HG02610 (cell line): ENCODE data around the gene GID8.

Source experiments
- ATAC-seq: cut with Tn5 transposase; IDR thresholded peaks from one replicate; pipeline ENCODE4 v1.9.1; 2021; ENCODE audit warnings: mild to moderate bottlenecking, moderate library complexity; ENCODE audit not compliant: unreplicated experiment

Gene GID8

DNA sequence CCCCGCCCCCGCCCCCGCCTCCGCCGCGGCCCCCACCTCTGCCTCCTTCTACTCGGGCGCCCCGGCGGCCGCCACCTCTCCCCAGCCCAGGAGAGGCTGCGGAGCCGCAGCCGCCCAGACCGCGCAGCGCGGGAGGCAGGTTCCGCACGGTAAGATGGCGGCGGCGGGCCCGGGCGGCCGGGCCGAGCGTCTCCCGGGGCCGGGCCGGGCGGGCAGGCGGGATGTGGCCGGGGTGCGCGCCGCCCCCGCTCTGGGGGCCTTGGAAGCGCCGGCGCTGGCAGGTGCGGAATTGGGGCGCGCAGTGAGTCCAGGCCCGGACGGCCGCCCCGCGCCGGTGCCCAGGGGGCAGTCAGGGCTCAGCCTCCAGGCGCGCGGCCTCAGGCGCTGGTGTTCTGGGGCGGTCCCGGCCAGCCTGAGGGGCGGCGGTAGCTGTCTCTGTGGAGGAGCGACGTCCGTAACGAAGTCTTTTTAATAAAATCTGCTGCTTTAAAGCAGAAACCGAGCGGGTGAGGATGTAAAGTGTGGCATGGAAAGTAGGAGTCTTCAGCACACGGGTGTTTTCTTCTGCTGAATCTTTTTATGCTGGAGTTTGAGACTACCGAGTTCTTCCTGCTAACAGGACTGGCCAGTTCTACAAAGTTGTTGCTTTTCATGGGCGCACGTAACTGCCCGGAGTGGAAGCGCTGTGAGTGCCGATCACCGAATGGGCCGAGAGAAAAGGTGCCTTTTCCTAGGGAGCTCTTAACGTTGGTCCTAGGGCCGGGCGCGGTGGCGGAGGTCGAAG, at the start of gene GID8:
TSS of gene GID8 (plus strand) at position 43 of the 784 bp plus-strand sequence. CDS start 3,356 bp downstream, outside the sequence.
- ATAC-seq, result peak; percentile 36

DNA sequence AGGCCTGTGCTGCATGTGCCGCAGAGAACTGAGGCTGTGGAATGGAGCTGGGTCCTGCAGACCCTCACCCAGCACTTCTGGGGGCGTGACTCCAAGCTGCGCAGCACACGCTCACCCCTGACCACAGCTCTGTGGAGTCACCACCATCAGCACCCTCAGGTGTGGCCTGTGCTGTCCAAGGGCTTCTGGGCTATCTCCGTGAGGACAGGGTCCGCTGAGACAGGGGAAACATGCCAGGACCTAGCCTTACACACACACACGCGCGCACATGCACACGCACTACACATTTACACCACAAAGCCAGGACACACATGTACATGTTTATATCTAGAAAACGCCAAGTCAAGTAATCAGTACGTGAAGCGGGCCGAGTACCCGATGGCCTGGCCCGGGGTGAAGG, 49.5 kb upstream of the GID8 start:
- no peak for ATAC-seq

DNA sequence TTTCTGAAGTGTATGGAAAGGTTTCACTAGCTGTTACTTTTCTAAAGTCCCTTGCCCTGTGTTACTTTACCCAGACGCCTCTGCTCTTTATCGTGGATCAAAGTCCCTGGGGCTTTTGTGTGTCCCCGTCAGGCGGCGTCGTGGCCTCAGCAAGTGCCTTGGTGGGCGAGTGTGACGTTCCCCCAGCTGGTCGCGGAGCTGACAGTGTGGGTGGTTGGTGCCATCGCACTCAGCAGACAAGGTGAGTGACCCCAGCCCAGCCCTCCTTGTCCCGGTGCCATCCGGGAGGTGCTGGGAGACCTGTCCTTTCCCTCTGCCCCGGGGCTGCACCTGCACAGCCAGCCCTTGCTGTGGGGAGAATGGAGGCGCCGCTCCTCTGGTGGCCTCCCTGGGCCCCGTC, 49.0 kb upstream of the GID8 start:
- no peak for ATAC-seq

DNA sequence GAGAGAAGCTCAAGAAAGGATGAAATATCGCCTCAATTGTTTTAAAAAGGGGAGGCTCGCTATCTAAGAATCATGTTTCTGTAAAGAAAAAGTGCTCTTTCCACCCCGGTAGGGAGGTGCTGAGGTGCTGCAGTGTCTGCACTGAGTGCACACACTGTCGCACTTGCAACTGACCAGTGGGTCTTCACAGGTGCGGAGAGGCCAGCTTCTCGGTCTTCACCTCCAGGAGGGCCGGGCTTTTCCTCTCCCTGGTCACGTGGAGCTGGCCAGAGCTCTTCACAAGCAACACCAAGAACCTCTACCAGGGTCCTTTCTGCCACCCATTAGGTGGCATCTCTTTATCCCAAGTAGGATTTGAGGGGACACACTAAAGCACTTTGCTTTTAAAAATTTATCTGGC, 48.5 kb upstream of the GID8 start:
- ATAC-seq, result no peak

DNA sequence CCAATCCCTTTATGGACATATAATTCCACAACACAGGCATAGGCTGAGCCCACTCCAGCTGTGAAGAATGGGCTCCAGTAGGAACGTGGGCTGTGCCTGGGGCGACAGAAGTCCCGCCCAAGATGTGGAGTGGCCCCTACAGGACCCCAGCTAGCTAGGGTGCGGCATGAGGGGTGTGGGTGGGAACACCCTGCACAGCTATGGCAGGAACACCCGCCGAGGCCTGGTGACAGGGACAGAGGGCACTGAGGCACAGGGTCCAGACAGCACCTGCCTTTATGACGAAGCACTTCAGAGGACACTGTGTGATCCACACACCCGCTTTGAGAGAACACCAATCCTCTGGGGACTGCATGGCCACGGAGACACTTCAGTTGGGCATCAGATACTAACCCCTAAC, 48.1 kb upstream of the GID8 start:
- no peak for ATAC-seq

DNA sequence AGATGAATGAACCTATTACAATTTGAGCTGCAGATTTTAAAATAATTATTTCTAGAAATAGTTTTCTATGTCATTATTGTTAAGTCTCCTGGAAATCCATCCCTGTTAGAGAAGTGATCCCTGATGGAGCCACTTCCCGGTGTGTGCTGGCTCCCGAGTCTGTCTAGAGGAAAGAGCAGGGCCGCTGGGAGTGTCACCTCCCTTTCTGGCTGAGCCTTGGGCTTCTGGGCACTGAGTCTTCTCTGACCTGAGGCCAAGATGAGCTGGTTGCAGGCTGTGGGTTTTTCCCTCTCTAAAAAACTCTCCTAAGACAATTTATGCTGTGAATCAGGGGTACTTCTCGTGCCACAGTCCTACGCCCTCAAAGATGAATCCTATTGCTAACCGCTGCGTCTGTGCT, 47.5 kb upstream of the GID8 start:
- ATAC-seq, result no peak

DNA sequence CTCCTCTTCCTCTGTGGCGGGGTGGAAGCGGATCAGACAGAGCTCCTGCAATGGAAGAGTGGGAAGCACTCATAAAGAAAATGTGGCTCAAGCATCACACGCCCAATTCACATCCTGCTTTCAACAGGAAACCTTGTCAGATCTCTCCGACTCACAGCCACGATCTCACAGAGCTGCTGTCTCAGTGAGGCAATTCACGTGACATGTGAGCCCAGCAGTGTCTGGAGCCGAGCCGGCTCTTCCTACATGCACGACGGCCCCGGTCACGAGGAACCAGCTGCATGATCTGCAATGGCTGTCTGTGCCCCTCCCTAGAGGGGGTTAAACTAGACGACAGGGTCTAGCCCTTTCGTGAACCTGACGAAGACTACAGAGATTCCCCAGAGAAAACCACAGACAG, 46.8 kb upstream of the GID8 start:
- ATAC-seq, result no peak

DNA sequence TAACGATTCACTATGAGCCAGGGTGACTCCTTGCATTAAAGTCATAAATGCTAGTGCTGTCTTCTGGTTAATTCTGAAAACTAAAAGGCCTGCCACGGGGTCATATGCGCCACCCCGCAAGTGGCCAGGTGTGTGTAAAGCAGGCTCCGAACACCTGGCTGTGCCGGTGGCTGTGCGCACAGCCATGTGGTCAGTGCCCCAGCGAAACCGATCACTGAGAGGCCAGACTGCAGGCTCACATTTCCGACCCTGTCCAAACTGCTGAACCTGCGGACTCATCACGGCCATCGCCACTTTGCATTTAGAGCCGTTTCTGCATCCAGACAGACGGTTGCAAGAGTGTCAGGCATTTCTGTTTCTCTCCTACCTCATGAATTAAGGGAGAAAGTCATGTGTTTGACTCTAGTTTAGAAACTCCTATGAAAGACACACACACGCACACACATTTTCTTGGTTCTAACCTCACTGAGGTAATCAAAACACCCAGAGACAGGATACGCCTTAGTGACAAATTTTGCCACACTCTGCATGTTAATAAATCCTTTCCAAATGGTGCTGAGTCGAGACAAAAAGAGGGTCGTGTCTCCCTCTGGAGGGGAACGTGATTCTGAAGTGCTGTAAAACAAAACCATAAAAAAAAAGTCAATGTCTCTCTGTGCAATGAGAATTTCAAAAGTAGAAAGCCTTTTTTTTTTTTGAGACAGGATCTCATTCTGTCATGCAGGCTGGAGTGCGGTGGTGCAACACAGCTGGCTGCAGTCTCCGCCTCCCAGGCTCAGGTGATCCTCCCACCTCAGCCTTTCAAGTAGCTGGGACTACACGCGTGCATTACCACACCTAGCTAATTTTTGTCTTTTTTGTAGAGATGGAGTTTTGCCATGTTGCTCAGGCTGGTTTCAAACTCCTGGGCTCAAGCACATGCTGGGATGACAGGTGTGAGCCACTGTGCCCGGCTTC, 45.3 kb upstream of the GID8 start:
- no peak for ATAC-seq

DNA sequence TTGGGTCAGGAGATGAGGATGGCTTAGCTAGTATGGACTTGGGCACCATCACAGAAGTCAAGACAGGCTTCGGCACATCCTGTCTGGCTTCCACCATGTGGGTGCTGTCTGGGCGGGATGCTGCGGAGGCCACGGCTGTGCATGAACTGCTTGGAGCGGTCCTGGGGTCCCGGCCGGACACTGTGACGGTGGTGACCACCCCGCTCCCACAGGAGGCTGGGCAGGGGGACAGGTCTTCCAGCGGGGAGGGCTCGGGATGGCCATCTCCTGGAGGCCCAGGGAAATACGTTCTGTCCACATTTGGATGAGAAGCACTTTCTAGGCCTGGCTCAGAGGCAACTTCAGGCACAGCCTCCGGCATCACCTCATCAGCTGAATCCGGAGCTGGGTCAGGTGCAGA, 44.2 kb upstream of the GID8 start:
- ATAC-seq, result no peak

DNA sequence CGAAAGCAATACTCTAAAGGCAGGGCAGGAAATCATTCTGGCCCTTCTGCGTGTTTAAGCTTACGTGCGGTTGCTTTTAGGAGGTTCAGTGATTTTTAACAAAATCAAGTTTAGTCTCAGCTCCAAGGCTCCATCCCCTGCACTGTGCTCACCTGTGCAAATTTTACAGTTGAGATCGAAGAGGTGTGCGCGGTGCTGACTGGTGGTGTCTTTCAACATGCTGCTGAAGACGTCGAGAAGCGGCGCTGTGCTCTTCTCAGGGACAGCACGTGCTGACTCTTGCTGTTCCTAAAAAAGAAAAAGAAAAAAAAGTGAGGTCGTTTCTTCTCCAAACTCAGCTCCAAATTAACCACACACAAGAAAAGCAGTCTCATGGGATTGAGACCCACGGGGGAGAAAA, 43.7 kb upstream of the GID8 start:
- no peak for ATAC-seq

DNA sequence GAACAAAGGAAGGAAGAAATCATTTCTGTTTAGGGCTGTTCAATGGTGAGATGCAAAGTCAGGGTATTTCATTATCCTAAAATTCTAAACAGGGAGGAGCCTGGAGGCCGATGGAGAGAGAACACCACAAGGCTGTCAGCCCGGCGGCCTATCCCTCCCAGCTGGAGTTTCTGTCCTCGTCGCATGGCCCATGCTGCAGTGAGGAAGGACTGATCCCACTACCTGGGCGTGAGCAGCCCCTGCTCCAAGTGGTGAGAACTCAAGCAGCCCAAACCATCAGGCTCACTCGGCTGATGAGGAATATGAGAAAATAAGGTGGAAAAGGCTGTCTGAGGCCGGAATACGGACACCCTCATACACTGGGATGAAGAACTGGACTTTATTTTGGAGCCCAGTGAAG, 42.4 kb upstream of the GID8 start:
- no peak for ATAC-seq

DNA sequence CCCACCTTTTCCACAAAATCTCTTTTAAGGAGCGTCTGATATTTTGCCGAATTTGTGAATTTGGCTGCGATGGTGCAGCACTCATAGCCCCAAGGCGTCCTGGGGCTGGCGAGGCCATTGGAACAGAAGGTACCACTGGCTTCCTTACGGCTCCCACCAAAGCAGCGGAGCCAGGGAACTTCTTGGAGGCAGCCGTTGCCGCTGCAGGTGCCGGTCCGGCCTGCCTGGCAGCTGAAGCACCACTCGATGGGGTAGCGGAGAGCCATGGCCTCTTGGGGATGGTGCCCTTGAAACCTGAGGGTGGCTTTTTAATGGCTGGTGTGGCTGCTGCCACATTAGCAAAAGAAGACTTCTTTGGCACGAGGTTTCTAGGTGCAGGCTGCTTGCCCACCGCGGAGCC, 41.4 kb upstream of the GID8 start:
- ATAC-seq, result no peak

DNA sequence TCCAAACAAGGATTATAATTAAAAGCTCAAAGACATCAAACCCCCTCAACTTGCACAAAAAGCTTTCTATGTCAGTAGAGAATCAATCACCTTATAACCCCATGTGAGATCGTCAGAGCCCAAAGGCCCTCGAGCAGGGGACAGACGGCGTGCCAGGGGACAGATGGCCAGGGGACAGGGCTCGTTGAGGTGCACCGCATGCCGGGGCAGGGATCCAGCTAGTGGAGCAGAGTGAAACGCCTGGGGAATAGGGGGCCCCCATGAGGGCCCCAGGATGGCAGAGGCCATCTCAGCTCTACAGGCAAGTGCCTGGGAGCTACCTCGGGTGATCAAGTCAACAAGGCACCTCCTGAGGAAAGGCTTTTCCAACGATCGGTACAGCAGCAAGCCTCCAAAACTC, 40.3 kb upstream of the GID8 start:
- ATAC-seq, result no peak

DNA sequence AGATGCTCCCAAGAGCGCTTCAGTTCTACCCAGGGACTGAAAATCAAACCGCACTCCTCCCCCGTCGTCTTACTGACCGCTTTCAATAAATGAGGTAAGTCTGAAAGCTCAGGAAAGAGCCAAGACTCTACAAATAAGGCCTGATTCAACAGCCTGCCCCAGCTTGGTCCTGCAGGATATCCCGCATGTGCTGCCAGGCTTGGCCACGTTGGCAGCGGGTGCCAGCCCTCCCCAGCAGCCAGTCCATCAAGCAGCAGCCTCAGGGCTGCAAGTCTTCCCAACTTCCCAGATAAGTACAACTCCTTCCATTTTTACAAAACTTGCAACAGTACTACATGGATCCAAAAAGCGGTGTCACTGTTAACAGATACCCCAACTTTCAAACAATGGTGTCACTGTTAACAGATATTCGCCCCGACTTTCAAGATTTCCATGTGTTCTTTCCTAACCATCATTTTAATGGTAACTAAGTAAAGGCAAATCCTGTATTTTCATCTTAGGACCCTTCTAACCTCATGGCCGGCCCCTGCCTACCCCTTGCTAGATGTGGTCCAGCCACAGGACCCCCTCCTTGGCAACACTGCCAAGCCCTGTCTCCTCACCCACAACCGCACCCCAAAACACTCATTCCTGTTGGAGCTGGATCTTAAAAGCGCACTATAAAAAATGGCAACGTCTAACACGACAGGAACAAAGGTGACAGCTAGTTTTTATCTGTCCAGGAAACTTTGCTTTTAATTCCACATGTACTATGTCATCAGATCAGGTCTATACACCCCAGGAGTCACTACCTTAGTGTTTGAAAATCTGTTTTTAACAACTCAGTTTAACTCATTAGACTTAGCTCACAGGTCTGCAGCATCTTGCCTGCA, 39.6 kb upstream of the GID8 start:
- ATAC-seq, result no peak

DNA sequence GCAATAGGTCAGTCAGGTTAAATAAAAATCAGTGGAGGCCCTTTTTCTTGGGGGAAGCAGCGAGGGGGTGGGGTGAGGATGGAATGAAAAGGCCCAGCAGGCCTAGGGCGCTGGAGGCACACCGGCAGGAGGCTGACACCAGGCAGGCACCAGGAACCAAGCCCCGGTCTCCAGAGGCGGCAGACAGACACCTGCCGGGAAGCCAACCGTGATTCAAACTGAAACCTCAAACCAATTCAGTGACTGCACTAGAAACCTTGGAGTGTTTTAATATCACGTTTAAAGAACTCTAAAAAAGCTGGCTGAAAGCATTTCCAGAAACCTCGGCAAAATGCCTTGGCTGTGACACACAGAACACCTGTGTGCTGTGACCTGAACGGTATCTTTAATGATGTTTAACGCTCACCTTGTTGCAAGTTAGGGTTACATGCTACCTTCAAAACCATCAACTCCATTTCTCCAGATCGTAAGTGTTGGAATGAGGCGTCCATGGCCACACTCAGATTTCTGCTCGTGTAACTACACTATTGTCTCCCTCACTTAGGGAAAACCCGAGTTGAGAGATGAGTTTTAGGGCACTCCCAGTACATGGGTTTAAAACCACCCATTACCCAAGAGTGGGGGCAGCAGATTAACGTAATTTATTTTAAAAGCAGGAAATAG, 38.8 kb upstream of the GID8 start:
- no peak for ATAC-seq

DNA sequence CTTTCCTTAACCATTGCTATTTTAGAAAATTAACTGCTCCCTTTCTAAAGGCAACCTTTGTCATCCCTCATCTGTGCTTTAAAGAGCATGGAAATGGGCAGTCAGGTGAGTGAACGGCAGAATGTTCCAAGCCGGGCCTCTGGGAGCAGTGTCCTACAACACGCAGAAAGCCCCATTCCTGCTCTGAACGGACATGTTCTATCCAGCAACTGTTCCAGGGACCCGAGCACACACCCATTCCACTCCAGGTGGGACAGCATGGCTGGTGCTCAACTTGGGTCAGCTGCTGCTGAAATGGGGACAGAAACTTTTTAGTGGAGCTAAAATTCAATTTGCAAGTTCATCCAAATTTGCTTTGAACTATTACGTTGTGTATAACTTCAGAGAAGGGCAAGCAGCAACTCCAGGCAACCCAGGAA, 38.3 kb upstream of the GID8 start:
- ATAC-seq, result no peak

DNA sequence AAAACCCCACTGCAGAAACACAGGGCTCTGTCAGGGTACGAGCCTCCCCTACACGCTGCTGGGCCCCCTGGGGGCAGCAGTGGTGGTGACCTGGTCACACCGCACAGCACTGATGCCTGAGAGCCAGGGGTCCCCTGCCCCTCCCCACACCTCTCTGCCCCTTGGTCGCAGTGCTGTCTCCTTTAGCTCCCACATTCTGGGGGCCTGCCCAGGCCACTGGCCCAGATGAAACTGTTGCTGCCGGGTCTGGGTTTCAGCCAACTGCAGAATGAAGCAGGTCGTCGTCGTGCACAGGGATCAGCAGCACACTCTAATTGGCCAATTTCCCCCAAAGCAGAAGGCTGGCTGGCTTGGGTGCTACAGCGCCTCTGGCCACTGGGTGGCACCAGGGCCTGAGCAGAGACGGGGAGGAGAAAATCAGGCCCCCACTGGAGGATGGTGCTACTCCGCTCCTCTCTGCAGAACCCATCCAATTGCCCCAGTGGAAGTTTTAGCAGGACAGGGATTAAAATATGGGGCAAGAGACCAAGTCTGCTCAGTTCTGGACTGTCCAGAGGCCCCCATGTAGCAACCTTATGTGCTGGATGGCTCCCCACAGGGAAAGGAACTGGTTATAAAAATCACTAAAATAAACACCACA, 37.8 kb upstream of the GID8 start:
- peak; percentile 60 for ATAC-seq

DNA sequence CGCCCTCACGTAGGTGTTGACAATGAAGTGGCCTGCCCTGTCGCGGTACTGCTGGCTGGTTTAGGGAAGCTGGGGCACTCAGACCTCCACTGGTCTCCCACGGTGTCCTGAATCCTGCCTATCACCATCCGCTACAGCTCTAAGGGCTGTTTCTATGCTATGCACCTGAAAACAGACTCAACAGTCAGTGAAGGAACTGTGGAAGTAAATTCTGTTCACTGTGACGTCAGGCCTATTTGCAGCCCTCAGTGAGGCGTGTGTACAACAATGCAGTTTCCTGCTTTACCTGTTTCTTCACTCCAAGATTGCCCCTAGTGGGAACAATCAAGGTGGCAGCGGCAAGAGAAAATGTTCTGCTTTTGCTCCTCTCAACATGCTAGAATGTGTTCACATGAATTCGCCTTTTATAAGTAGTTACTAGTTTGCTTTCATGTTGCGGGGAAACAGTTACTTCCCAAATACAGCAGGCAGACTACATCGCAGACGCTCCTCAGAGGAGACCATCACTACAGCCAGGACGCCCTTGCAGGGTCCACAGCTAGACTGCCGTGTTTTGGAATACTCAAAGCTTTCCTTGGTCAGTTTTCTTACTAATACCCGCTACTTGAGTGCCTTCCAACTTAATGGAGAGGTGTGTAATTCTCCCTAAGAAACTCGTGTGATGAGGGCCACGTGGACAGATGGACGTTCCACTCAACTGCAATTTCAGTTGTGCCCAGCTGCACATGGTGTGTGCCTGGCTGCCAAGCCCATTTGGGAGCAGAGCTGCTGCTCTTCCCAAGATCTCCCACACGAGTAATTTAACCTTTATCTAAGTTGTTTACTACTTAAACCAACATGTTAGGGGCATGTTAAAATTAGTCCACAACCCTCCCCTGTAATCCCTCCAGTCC, 37.0 kb upstream of the GID8 start:
- ATAC-seq, result no peak

DNA sequence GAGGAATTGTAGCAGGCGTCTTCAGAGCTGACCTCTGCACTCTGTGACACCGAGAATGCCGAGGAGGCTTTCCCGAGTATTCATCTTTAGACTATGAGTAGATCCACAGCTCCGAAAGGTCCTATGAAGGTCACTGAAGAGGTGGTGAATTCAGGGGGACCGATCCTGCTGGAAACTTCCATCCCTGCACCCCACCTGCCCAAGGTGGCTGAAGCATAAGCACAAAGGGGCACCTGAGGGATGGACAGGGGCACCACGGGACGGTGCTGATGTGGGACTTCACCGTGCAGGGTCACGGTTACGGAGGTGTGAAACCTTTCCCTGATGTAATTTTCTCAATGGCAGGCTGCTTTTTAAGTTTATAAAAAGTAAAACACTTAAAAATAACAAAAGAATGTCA, 36.1 kb upstream of the GID8 start:
- no peak for ATAC-seq
